GM21515 (cell line): ENCODE data around the gene NPAS1.

Source experiments
- ATAC-seq: cut with Tn5 transposase; IDR thresholded peaks from one replicate; pipeline ENCODE4 v1.9.1; 2021; ENCODE audit not compliant: unreplicated experiment

The NPAS1 gene

GRCh38 chr19:47013041-47013517 lies 6.6 kb upstream of the NPAS1 start:
- ATAC-seq, result no peak

- ATAC-seq, result no peak
Measured at GRCh38 chr19:47018923-47019322, 714 bp upstream of the NPAS1 start.

GRCh38 chr19:47020132-47020805 lies 632 bp downstream of the NPAS1 start:
- ATAC-seq, result no peak

GRCh38 chr19:47020992-47021496 lies 1.4 kb downstream of the NPAS1 start:
- ATAC-seq, result no peak

- ATAC-seq, result no peak
Measured at GRCh38 chr19:47021536-47022139, 2.0 kb downstream of the NPAS1 start.

GRCh38 chr19:47022140-47022536 lies 2.5 kb downstream of the NPAS1 start:
- ATAC-seq, result no peak

- no peak for ATAC-seq
Measured at GRCh38 chr19:47022541-47023447, 3.2 kb downstream of the NPAS1 start.

- no peak for ATAC-seq
Measured at GRCh38 chr19:47023448-47023794, 3.8 kb downstream of the NPAS1 start.

GRCh38 chr19:47024502-47024901 lies 4.9 kb downstream of the NPAS1 start:
- no peak for ATAC-seq

GRCh38 chr19:47026156-47026555 lies 6.5 kb downstream of the NPAS1 start:
- no peak for ATAC-seq

- no peak for ATAC-seq
Measured at GRCh38 chr19:47026889-47027288, 7.3 kb downstream of the NPAS1 start.

- ATAC-seq, result no peak
Measured at GRCh38 chr19:47027586-47028088, 8.0 kb downstream of the NPAS1 start.

- no peak for ATAC-seq
Measured at GRCh38 chr19:47028195-47028601, 8.6 kb downstream of the NPAS1 start.

- ATAC-seq, result no peak
Measured at GRCh38 chr19:47032171-47032811, 12.7 kb downstream of the NPAS1 start.

GRCh38 chr19:47035127-47036096 lies 15.8 kb downstream of the NPAS1 start:
- peak; percentile 81 for ATAC-seq

- ATAC-seq, result no peak
Measured at GRCh38 chr19:47036097-47036651, 16.5 kb downstream of the NPAS1 start.

GRCh38 chr19:47037766-47038165 lies 18.1 kb downstream of the NPAS1 start:
- ATAC-seq, result no peak

- no peak for ATAC-seq
Measured at GRCh38 chr19:47039239-47039874, 19.7 kb downstream of the NPAS1 start.

GRCh38 chr19:47040869-47041268 lies 21.2 kb downstream of the NPAS1 start:
- ATAC-seq, result no peak
